Kidney epithelial cell (primary cell): ENCODE measurements around the gene C3orf70. TPM values are rescaled to one million over a fixed set of nuclear protein-coding genes. Genes with fewer than 3 reads are reported as not detected.

ENCODE experiments used
- DNase-seq: peaks from one replicate; pipeline ENCODE4 v3.0.0-alpha.2; 2010; ENCODE audit warnings: low read depth
- H3K27me3 ChIP-seq: 2 replicates; pipeline ENCODE4 v1.6.0; 2011; ENCODE audit warnings: low read length; ENCODE audit not compliant: control insufficient read depth, insufficient read depth
- H3K36me3 ChIP-seq: 2 replicates; pipeline ENCODE4 v1.5.1; 2011; ENCODE audit warnings: low read length; ENCODE audit not compliant: control insufficient read depth, insufficient read depth
- H3K4me3 ChIP-seq: 2 replicates; pipeline ENCODE4 v1.5.1; 2011; ENCODE audit warnings: low read depth, mild to moderate bottlenecking, control low read depth, low read length
- total RNA-seq: library from RNA; depleted of rRNA; stranded (reverse); fragments of >200 nt; gene quantifications from 2 replicates; pipeline ENCODE4 v1.2.3, GENCODE V29; 2015
- TF ChIP-seq, protein P1 (sequence below): IDR thresholded peaks from 2 replicates; pipeline ENCODE4 v1.5.1; 2011; ENCODE audit warnings: mild to moderate bottlenecking, moderate library complexity, low read length, control low read depth, inconsistent platforms; ENCODE audit not compliant: insufficient read depth, poor library complexity, severe bottlenecking

Gene C3orf70
- total RNA-seq, 1 donor from 2014 or later, result 0.50 TPM

GRCh38 chr3:185087419-185087818 is 65.4 kb downstream of the C3orf70 start:
- no peaks in the 10 kb centered on the region for H3K27me3 ChIP-seq
- H3K4me3 ChIP-seq, result no peak overlapping the region
- no peak for DNase-seq

DNA sequence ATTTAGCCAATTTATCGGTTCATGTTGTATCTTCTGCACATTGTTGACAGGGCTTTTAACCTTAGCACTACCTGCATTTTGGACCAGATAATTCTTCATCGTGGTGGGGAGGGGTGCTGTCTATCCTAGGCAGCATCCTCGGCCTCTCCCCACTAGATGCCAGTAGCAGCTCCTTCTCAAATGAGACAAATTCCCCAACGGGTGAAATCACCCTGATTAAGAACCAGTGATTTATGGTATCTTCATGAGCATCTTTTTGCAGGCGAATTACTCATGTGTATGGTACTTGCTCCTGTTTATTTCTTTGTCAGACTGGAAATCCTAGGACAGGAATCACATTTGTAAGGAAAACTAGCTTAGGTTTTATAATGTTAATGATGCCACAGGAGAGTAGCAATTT is 68.0 kb downstream of the C3orf70 start:
- DNase-seq, result no peak

More at GRCh38 chr3:185087419-185087818, 65.4 kb downstream of the C3orf70 start:
- TF ChIP-seq, protein P1, sequence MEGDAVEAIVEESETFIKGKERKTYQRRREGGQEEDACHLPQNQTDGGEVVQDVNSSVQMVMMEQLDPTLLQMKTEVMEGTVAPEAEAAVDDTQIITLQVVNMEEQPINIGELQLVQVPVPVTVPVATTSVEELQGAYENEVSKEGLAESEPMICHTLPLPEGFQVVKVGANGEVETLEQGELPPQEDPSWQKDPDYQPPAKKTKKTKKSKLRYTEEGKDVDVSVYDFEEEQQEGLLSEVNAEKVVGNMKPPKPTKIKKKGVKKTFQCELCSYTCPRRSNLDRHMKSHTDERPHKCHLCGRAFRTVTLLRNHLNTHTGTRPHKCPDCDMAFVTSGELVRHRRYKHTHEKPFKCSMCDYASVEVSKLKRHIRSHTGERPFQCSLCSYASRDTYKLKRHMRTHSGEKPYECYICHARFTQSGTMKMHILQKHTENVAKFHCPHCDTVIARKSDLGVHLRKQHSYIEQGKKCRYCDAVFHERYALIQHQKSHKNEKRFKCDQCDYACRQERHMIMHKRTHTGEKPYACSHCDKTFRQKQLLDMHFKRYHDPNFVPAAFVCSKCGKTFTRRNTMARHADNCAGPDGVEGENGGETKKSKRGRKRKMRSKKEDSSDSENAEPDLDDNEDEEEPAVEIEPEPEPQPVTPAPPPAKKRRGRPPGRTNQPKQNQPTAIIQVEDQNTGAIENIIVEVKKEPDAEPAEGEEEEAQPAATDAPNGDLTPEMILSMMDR, result no peak
- H3K36me3 ChIP-seq, result no peaks in the 10 kb centered on the region

GRCh38 chr3:185084402-185084801 is 68.5 kb downstream of the C3orf70 start:
- Histone ChIP-seq H3K36me3 (no peaks in the 10 kb centered on the region), H3K4me3 (no peak overlapping the region), H3K27me3 (no peaks in the 10 kb centered on the region)
- TF ChIP-seq, protein P1, result no peak
- no peak for DNase-seq

More for the DNA sequence above, 68.0 kb downstream of the C3orf70 start:
- H3K4me3 ChIP-seq, result no peak overlapping the region
- TF ChIP-seq, protein P1, result peak; percentile 4
- H3K36me3 ChIP-seq, result no peaks in the 10 kb centered on the region
- no peaks in the 10 kb centered on the region for H3K27me3 ChIP-seq

DNA sequence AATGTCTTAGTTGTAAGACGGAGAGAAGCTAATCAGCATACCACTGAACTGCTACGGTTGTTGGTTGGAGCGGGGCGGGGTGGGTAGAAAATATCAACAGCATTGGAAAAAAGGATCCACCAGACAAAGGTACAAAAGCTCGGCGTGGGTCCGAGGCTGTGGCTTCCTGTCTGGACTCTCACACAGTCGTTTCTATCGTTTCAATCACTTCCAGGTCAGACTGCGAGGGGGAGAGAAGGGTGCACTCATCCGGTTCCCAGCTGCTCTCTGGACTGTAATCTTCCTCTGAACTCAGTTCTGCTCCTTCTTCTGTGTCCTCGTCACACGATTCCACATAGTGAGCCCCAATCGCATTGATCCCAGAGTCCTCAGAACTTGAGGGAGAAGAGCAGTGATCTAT is 70.0 kb downstream of the C3orf70 start:
- Histone ChIP-seq H3K27me3 (no peaks in the 10 kb centered on the region), H3K4me3 (no peak overlapping the region), H3K36me3 (no peaks in the 10 kb centered on the region)
- TF ChIP-seq, protein P1, result no peak
- DNase-seq, result no peak

- no peaks in the 10 kb centered on the region for H3K27me3 ChIP-seq
- H3K36me3 ChIP-seq, result no peaks in the 10 kb centered on the region
- no peak overlapping the region for H3K4me3 ChIP-seq
- TF ChIP-seq, protein P1, result no peak
- peak; percentile 26 for DNase-seq
Observed at GRCh38 chr3:185082149-185082548, 70.7 kb downstream of the C3orf70 start.

GRCh38 chr3:185081521-185081920 is 71.3 kb downstream of the C3orf70 start:
- Histone ChIP-seq H3K36me3 (no peaks in the 10 kb centered on the region), H3K4me3 (no peak overlapping the region), H3K27me3 (no peaks in the 10 kb centered on the region)
- TF ChIP-seq, protein P1, result no peak
- DNase-seq, result no peak
